Ectodermal cell (in vitro differentiated cells): ENCODE results near the gene EDN3. TPM values are rescaled to one million over a fixed set of nuclear protein-coding genes. Genes with fewer than 3 reads are reported as not detected.

Experiments used
- H3K27ac ChIP-seq: 2 replicates; pipeline ENCODE4 v1.7.0; 2013; ENCODE audit warnings: mild to moderate bottlenecking, low read depth, low read length; ENCODE audit not compliant: insufficient read depth, poor library complexity, severe bottlenecking
- H3K27me3 ChIP-seq: 2 replicates; pipeline ENCODE4 v1.7.0; 2013; ENCODE audit warnings: mild to moderate bottlenecking, low read length; ENCODE audit not compliant: insufficient read depth, control insufficient read depth, poor library complexity, severe bottlenecking
- H3K36me3 ChIP-seq: one replicate; pipeline ENCODE4 v1.7.0; 2013; ENCODE audit warnings: low read length; ENCODE audit not compliant: control insufficient read depth, insufficient read depth
- H3K4me1 ChIP-seq: one replicate; pipeline ENCODE4 v1.7.0; 2013; ENCODE audit warnings: low read length; ENCODE audit not compliant: control insufficient read depth, insufficient read depth
- H3K4me3 ChIP-seq: 2 replicates; pipeline ENCODE4 v1.7.0; 2013; ENCODE audit warnings: low read depth, low read length, control low read depth; ENCODE audit not compliant: insufficient read depth
- H3K9me3 ChIP-seq: 2 replicates; pipeline ENCODE4 v1.7.0; 2013; ENCODE audit warnings: mild to moderate bottlenecking, low read length, moderate library complexity; ENCODE audit not compliant: control insufficient read depth
- WGBS, 2 experiments: methylation state at CpG; one replicate each; pipeline ENCODE4 v1.1.7; 2013; ENCODE audit warnings: missing lambda C conversion rate in 2 of 2; 5-methylcytosine and 5-hydroxymethylcytosine counted together
- polyA plus RNA-seq, 4 experiments: library from polyadenylated mRNA; stranded (reverse); fragments of 50-300 nt; gene quantifications; one replicate each; pipeline ENCODE4 v1.2.3, GENCODE V29; 2013

The EDN3 gene
- polyA plus RNA-seq (2013, experiment 1 of 4), result 0.44 TPM
- polyA plus RNA-seq (2013, experiment 2 of 4), result 0.73 TPM
- polyA plus RNA-seq (2013, experiment 3 of 4), result 0.91 TPM
- 1.2 TPM for polyA plus RNA-seq (2013, experiment 4 of 4)

GRCh38 chr20:59300333-59301081, at the start of gene EDN3:
Gene EDN3 (plus strand): TSS chr20:59300611. CDS start chr20:59300813, 202 bp downstream.
- 3% methylated on average over 72 to 76 of the region's 77 CpGs for WGBS, 2 experiments
- Histone ChIP-seq H3K36me3 (no peaks in the 10 kb centered on the region), H3K4me1 (no peaks in the 10 kb centered on the region), H3K27ac (no peak within 1 kb of the TSS), H3K9me3 (no peaks in the 10 kb centered on the region), H3K4me3 (peak within 1 kb of the TSS; percentile 35), H3K27me3 (peaks cover 61% of the 10 kb centered on the region)

GRCh38 chr20:59253325-59253724, 47.1 kb upstream of the EDN3 start:
- no peaks in the 10 kb centered on the region for H3K27me3 ChIP-seq

GRCh38 chr20:59253779-59254319, 46.6 kb upstream of the EDN3 start:
- Histone ChIP-seq H3K9me3 (no peaks in the 10 kb centered on the region), H3K4me3 (no peak overlapping the region), H3K4me1 (peaks cover 6% of the 10 kb centered on the region), H3K27ac (no peak overlapping the region), H3K36me3 (no peaks in the 10 kb centered on the region), H3K27me3 (no peaks in the 10 kb centered on the region)
- 65 to 72% methylated on average over 4 of the region's 4 CpGs for WGBS, 2 experiments

More at GRCh38 chr20:59253325-59253724, 47.1 kb upstream of the EDN3 start:
- Histone ChIP-seq H3K36me3 (no peaks in the 10 kb centered on the region), H3K27ac (no peak overlapping the region), H3K9me3 (no peaks in the 10 kb centered on the region), H3K4me3 (no peak overlapping the region), H3K4me1 (peaks cover 6% of the 10 kb centered on the region)
- 95 to 98% methylated on average over 6 of the region's 6 CpGs for WGBS, 2 experiments

- Histone ChIP-seq H3K36me3 (no peaks in the 10 kb centered on the region), H3K4me3 (no peak overlapping the region), H3K27ac (no peak overlapping the region), H3K4me1 (peaks cover 6% of the 10 kb centered on the region), H3K9me3 (no peaks in the 10 kb centered on the region), H3K27me3 (no peaks in the 10 kb centered on the region)
- WGBS, 2 experiments, result 94 to 96% methylated on average over 5 of the region's 5 CpGs
Measured at GRCh38 chr20:59255256-59255655, 45.2 kb upstream of the EDN3 start.

- Histone ChIP-seq H3K27me3 (no peaks in the 10 kb centered on the region), H3K4me3 (no peak overlapping the region), H3K9me3 (no peaks in the 10 kb centered on the region), H3K27ac (no peak overlapping the region), H3K36me3 (no peaks in the 10 kb centered on the region), H3K4me1 (peaks cover 6% of the 10 kb centered on the region)
- 92 to 97% methylated on average over 1 to 2 of the region's 2 CpGs for WGBS, 2 experiments
Measured at GRCh38 chr20:59258221-59258621, 42.2 kb upstream of the EDN3 start.

- no peaks in the 10 kb centered on the region for H3K27me3 ChIP-seq
- WGBS, 2 experiments, result 95 to 99% methylated on average over 2 of the region's 2 CpGs
- no peaks in the 10 kb centered on the region for H3K4me1 ChIP-seq
- H3K9me3 ChIP-seq, result no peaks in the 10 kb centered on the region
- H3K4me3 ChIP-seq, result no peak overlapping the region
- H3K27ac ChIP-seq, result no peak overlapping the region
- H3K36me3 ChIP-seq, result no peaks in the 10 kb centered on the region
Measured at GRCh38 chr20:59259946-59260345, 40.5 kb upstream of the EDN3 start.

- peaks cover 10% of the 10 kb centered on the region for H3K4me1 ChIP-seq
- no peak overlapping the region for H3K4me3 ChIP-seq
- H3K9me3 ChIP-seq, result no peaks in the 10 kb centered on the region
- H3K27me3 ChIP-seq, result no peaks in the 10 kb centered on the region
- H3K27ac ChIP-seq, result no peak overlapping the region
- no peaks in the 10 kb centered on the region for H3K36me3 ChIP-seq
Measured at GRCh38 chr20:59265298-59265697, 35.1 kb upstream of the EDN3 start.

- H3K9me3 ChIP-seq, result no peaks in the 10 kb centered on the region
- 0 to 2% methylated on average over 3 of the region's 3 CpGs for WGBS, 2 experiments
- H3K27me3 ChIP-seq, result no peaks in the 10 kb centered on the region
- H3K36me3 ChIP-seq, result no peaks in the 10 kb centered on the region
- H3K4me3 ChIP-seq, result no peak overlapping the region
- H3K4me1 ChIP-seq, result peaks cover 10% of the 10 kb centered on the region
- no peak overlapping the region for H3K27ac ChIP-seq
Measured at GRCh38 chr20:59268870-59269269, 31.5 kb upstream of the EDN3 start.

- Histone ChIP-seq H3K4me3 (no peak overlapping the region), H3K27ac (no peak overlapping the region), H3K4me1 (peaks cover 10% of the 10 kb centered on the region), H3K36me3 (no peaks in the 10 kb centered on the region), H3K27me3 (no peaks in the 10 kb centered on the region), H3K9me3 (no peaks in the 10 kb centered on the region)
- 54 to 57% methylated on average over 3 to 4 of the region's 4 CpGs for WGBS, 2 experiments
Measured at GRCh38 chr20:59269411-59270025, 30.9 kb upstream of the EDN3 start.

- Histone ChIP-seq H3K4me1 (peaks cover 10% of the 10 kb centered on the region), H3K36me3 (no peaks in the 10 kb centered on the region), H3K9me3 (no peaks in the 10 kb centered on the region), H3K4me3 (no peak overlapping the region), H3K27ac (no peak overlapping the region), H3K27me3 (no peaks in the 10 kb centered on the region)
- 89% methylated on average over 3 of the region's 3 CpGs for WGBS, 2 experiments
Measured at GRCh38 chr20:59270380-59270779, 30.0 kb upstream of the EDN3 start.
